Neural progenitor cell (in vitro differentiated cells): ENCODE results near the gene TTLL9. TPM values are rescaled to one million over a fixed set of nuclear protein-coding genes. Genes with fewer than 3 reads are reported as not detected.
"Not testable (repeated sequence)": the region's sequence is repeated elsewhere in the genome, so short reads cannot be mapped to it uniquely, and the experiment has no call there.

Source experiments
- DNase-seq: peaks from one replicate; pipeline ENCODE4 v3.0.0-alpha.2; 2016; ENCODE audit warnings: low spot score
- H2AFZ ChIP-seq: fragments of 200-600 bp; sonication (generic); replicated peaks from 2 replicates; pipeline ENCODE4 v1.6.1; 2016; ENCODE audit warnings: antibody characterized with exemption
- H3F3A ChIP-seq: fragments of 200-600 bp; sonication (generic); 2 replicates; pipeline ENCODE4 v1.6.1; 2016; ENCODE audit warnings: antibody characterized with exemption, low read depth
- H3K27ac ChIP-seq: fragments of 200-600 bp; sonication (generic); 2 replicates; pipeline ENCODE4 v1.5.1; 2016; ENCODE audit warnings: mild to moderate bottlenecking
- H3K27me3 ChIP-seq: fragments of 200-600 bp; sonication (generic); 2 replicates; pipeline ENCODE4 v1.6.1; 2016; ENCODE audit warnings: mild to moderate bottlenecking, moderate library complexity
- H3K36me3 ChIP-seq: fragments of 200-600 bp; sonication (generic); 2 replicates; pipeline ENCODE4 v1.5.1; 2016
- H3K4me1 ChIP-seq: fragments of 200-600 bp; sonication (generic); 2 replicates; pipeline ENCODE4 v1.6.1; 2016; ENCODE audit warnings: mixed run types
- H3K4me2 ChIP-seq: fragments of 200-600 bp; sonication (generic); 2 replicates; pipeline ENCODE4 v1.6.1; 2016
- H3K4me3 ChIP-seq: fragments of 200-600 bp; sonication (generic); 2 replicates; pipeline ENCODE4 v1.5.1; 2016
- H3K79me2 ChIP-seq: fragments of 200-600 bp; sonication (generic); 2 replicates; pipeline ENCODE4 v1.6.1; 2016; ENCODE audit warnings: low read depth
- H3K9ac ChIP-seq: fragments of 200-600 bp; sonication (generic); 2 replicates; pipeline ENCODE4 v1.6.1; 2016
- H3K9me3 ChIP-seq: fragments of 200-600 bp; sonication (generic); 2 replicates; pipeline ENCODE4 v1.5.1; 2016; ENCODE audit warnings: low read depth
- H4K20me1 ChIP-seq: fragments of 200-600 bp; sonication (generic); 2 replicates; pipeline ENCODE4 v1.6.1; 2016; ENCODE audit warnings: low read depth
- H3K27ac Mint-ChIP-seq: 3 replicates; pipeline ENCODE4 v1.8.0; 2021; ENCODE audit warnings: mixed read lengths
- H3K27me3 Mint-ChIP-seq: 2 replicates; pipeline ENCODE4 v1.8.0; 2022; ENCODE audit warnings: low read depth, mild to moderate bottlenecking, inconsistent platforms, moderate library complexity, mixed read lengths; ENCODE audit not compliant: insufficient read depth
- H3K36me3 Mint-ChIP-seq: 3 replicates; pipeline ENCODE4 v1.8.0; 2021; ENCODE audit warnings: mixed read lengths
- H3K4me1 Mint-ChIP-seq: 3 replicates; pipeline ENCODE4 v1.8.0; 2021; ENCODE audit warnings: mixed read lengths
- H3K4me3 Mint-ChIP-seq: 3 replicates; pipeline ENCODE4 v1.8.0; 2021; ENCODE audit warnings: mild to moderate bottlenecking, moderate library complexity, mixed read lengths
- H3K9me3 Mint-ChIP-seq: 3 replicates; pipeline ENCODE4 v1.8.0; 2020; ENCODE audit warnings: mixed read lengths
- CTCF ChIP-seq: fragments of 200-600 bp; sonication (generic); IDR thresholded peaks from 2 replicates; pipeline ENCODE4 v1.5.1; 2017; ENCODE audit warnings: antibody characterized with exemption, mild to moderate bottlenecking
- EZH2 ChIP-seq: fragments of 200-600 bp; sonication (generic); IDR thresholded peaks from 2 replicates; pipeline ENCODE4 v1.6.1; 2017; ENCODE audit warnings: antibody characterized with exemption, mild to moderate bottlenecking, moderate library complexity
- EZH2phosphoT487 ChIP-seq: fragments of 200-600 bp; sonication (generic); IDR thresholded peaks from 2 replicates; pipeline ENCODE4 v1.6.1; 2017; ENCODE audit warnings: antibody characterized with exemption
- total RNA-seq: library from RNA; depleted of rRNA; stranded (reverse); fragments of >200 nt; gene quantifications from 2 replicates; pipeline ENCODE4 v1.2.3, GENCODE V29; 2015; ENCODE audit warnings: low replicate concordance

Gene TTLL9
- total RNA-seq, 1 donor from 2014 or later, result not detected

- DNase-seq, result no peak
- no peaks in the 10 kb centered on the region for H3K27me3 ChIP-seq
- H3K4me3 ChIP-seq, result no peak overlapping the region
- Mint-ChIP-seq H3K9me3 (peaks cover 2% of the 10 kb centered on the region), H3K36me3 (no peaks in the 10 kb centered on the region), H3K4me3 (no peak overlapping the region), H3K4me1 (peaks cover 37% of the 10 kb centered on the region), H3K27me3 (peaks cover 13% of the 10 kb centered on the region), H3K27ac (no peak overlapping the region)
- H3K9me3 ChIP-seq, result no peaks in the 10 kb centered on the region
- H3K36me3 ChIP-seq, result no peaks in the 10 kb centered on the region
- H3K79me2 ChIP-seq, result no peaks in the 10 kb centered on the region
- peaks cover 10% of the 10 kb centered on the region for H3K4me1 ChIP-seq
- no peak overlapping the region for H3K9ac ChIP-seq
- peaks cover 3% of the 10 kb centered on the region for H3F3A ChIP-seq
- H3K4me2 ChIP-seq, result no peak overlapping the region
- TF ChIP-seq EZH2, result no peak
- no peak for TF ChIP-seq EZH2phosphoT487
- TF ChIP-seq CTCF, result no peak
- H4K20me1 ChIP-seq, result no peaks in the 10 kb centered on the region
- no peak overlapping the region for H3K27ac ChIP-seq
- H2AFZ ChIP-seq, result no peak overlapping the region
Observed at GRCh38 chr20:31919410-31920155, 49.1 kb downstream of the TTLL9 start.

GRCh38 chr20:31920275-31920855 is 49.9 kb downstream of the TTLL9 start:
- no peaks in the 10 kb centered on the region for H3K27me3 ChIP-seq
- no peak overlapping the region for H3K9ac ChIP-seq
- no peak overlapping the region for H2AFZ ChIP-seq
- Mint-ChIP-seq H3K4me3 (no peak overlapping the region), H3K27ac (peak overlapping the region; percentile 11), H3K4me1 (peaks cover 37% of the 10 kb centered on the region), H3K9me3 (peaks cover 2% of the 10 kb centered on the region), H3K27me3 (peaks cover 13% of the 10 kb centered on the region), H3K36me3 (no peaks in the 10 kb centered on the region)
- H3K27ac ChIP-seq, result no peak overlapping the region
- H4K20me1 ChIP-seq, result no peaks in the 10 kb centered on the region
- H3F3A ChIP-seq, result peaks cover 3% of the 10 kb centered on the region
- TF ChIP-seq EZH2 (no peak), CTCF (no peak), EZH2phosphoT487 (no peak)
- H3K79me2 ChIP-seq, result no peaks in the 10 kb centered on the region
- peak; percentile 35 for DNase-seq
- no peak overlapping the region for H3K4me2 ChIP-seq
- H3K36me3 ChIP-seq, result no peaks in the 10 kb centered on the region
- no peaks in the 10 kb centered on the region for H3K9me3 ChIP-seq
- H3K4me3 ChIP-seq, result no peak overlapping the region
- H3K4me1 ChIP-seq, result peaks cover 8% of the 10 kb centered on the region

- not testable (repeated sequence) for H3K79me2 ChIP-seq, H3K9me3 Mint-ChIP-seq, H3K9ac ChIP-seq, H3K27ac Mint-ChIP-seq, DNase-seq, H3K27ac ChIP-seq, H3K36me3 Mint-ChIP-seq, H3K4me3 Mint-ChIP-seq, H3K9me3 ChIP-seq, H3K4me2 ChIP-seq, H3K36me3 ChIP-seq, H4K20me1 ChIP-seq, H3K4me1 ChIP-seq, H3K27me3 ChIP-seq, H2AFZ ChIP-seq, H3F3A ChIP-seq, H3K4me3 ChIP-seq
- H3K27me3 Mint-ChIP-seq, result peaks cover 13% of the 10 kb centered on the region
- peaks cover 37% of the 10 kb centered on the region for H3K4me1 Mint-ChIP-seq
Observed at GRCh38 chr20:31921480-31921879, 51.0 kb downstream of the TTLL9 start.

- H3K4me1 ChIP-seq, result peaks cover 8% of the 10 kb centered on the region
- H3K4me3 ChIP-seq, result no peak overlapping the region
- Mint-ChIP-seq H3K27me3 (peaks cover 13% of the 10 kb centered on the region), H3K36me3 (no peaks in the 10 kb centered on the region), H3K4me1 (peaks cover 37% of the 10 kb centered on the region), H3K27ac (no peak overlapping the region), H3K9me3 (peaks cover 2% of the 10 kb centered on the region), H3K4me3 (no peak overlapping the region)
- no peaks in the 10 kb centered on the region for H3K27me3 ChIP-seq
- no peaks in the 10 kb centered on the region for H3K36me3 ChIP-seq
- H3K9ac ChIP-seq, result no peak overlapping the region
- no peak for DNase-seq
- H3K4me2 ChIP-seq, result no peak overlapping the region
- TF ChIP-seq EZH2phosphoT487 (no peak), CTCF (no peak), EZH2 (no peak)
- no peaks in the 10 kb centered on the region for H4K20me1 ChIP-seq
- no peak overlapping the region for H3K27ac ChIP-seq
- peaks cover 3% of the 10 kb centered on the region for H3F3A ChIP-seq
- H3K79me2 ChIP-seq, result no peaks in the 10 kb centered on the region
- H2AFZ ChIP-seq, result no peak overlapping the region
- H3K9me3 ChIP-seq, result no peaks in the 10 kb centered on the region
Observed at GRCh38 chr20:31922181-31922580, 51.7 kb downstream of the TTLL9 start.
